Ovary (tissue), 9 donors: ENCODE results near the gene ARHGAP18. TPM values are rescaled to one million over a fixed set of nuclear protein-coding genes. Genes with fewer than 3 reads are reported as not detected.

Source experiments
- DNase-seq, 5 donors: peaks; one replicate each; pipeline ENCODE4 v3.0.0-alpha.2; 2019 to 2020
- H3K27ac ChIP-seq, 2 donors: fragments of 200-600 bp; one replicate each; pipeline versions ENCODE4 v1.5.1 to v1.8.0; 2019 to 2022
- H3K27me3 ChIP-seq: fragments of 200-600 bp; one replicate; pipeline ENCODE4 v1.8.0; 2022
- H3K36me3 ChIP-seq: fragments of 200-600 bp; sonication (generic); one replicate; pipeline ENCODE4 v1.5.1; 2019
- H3K4me1 ChIP-seq: one replicate; pipeline ENCODE4 v1.8.1; 2013; ENCODE audit warnings: mild to moderate bottlenecking, moderate library complexity; ENCODE audit not compliant: insufficient read depth
- H3K4me3 ChIP-seq: fragments of 200-600 bp; sonication (generic); one replicate; pipeline ENCODE4 v1.5.1; 2017
- H3K9me3 ChIP-seq, 2 donors: fragments of 200-600 bp in 1 of 2; sonication (generic) in 1 of 2; one replicate each; pipeline versions ENCODE4 v1.5.1 to v1.8.1; 2013 to 2019; ENCODE audit warnings: mild to moderate bottlenecking in 1 of 2, moderate library complexity in 1 of 2
- EP300 ChIP-seq: sonication (generic); formaldehyde crosslinking; IDR thresholded peaks from one replicate; pipeline ENCODE4 v1.6.1; 2017; ENCODE audit warnings: antibody characterized with exemption
- POLR2A ChIP-seq: fragments of 450-650 bp; IDR thresholded peaks from one replicate; pipeline ENCODE4 v1.6.1; 2017; ENCODE audit warnings: antibody characterized with exemption, mild to moderate bottlenecking, moderate library complexity
- WGBS, 3 donors: extraction: QIAGEN DNeasy Blood & Tissue Kit in 1 of 3; methylation state at CpG; one replicate each; pipeline versions ENCODE4 v1.1.5 to v1.1.7; 2013 to 2017; 5-methylcytosine and 5-hydroxymethylcytosine counted together
- intact Hi-C, 4 donors: fragments of 100-400 bp; cut with DNase I; formaldehyde crosslinking; loops; one replicate each; pipeline versions ENCODE4 v1.11.0 to v1.15.1; 2022 to 2023
- polyA plus RNA-seq, 2 donors: library from polyadenylated mRNA; stranded (reverse); fragments of 200-250 nt in 1 of 2; fragments of 350-450 nt in 1 of 2; fragmentation: Illumina TruSeq in 1 of 2; extraction: RNeasy Lipid Tissue Mini Kit (QIAGEN cat#74804) in 1 of 2; gene quantifications; one replicate each; pipeline ENCODE4 v1.2.3, GENCODE V29; 2013 to 2014
- total RNA-seq, 7 donors: library from RNA; depleted of rRNA in 2 of 7; stranded (reverse); fragments of >200 nt in 2 of 7; fragmentation: NEBNext Ultra II Directional in 3 of 7; extraction: Animal tissue kit (Norgen Biotek cat#: 25700) in 3 of 7; gene quantifications; one replicate each; pipeline versions ENCODE4 v1.1.0 to v1.2.4, GENCODE V29; 2016 to 2023
- TF ChIP-seq, protein P1 (sequence below), 3 donors: fragments of 450-650 bp in 2 of 3; fragments of 200-600 bp in 1 of 3; IDR thresholded peaks; one replicate each; pipeline versions ENCODE4 v1.5.1 to v1.8.0; 2016 to 2022; ENCODE audit warnings: antibody characterized with exemption in 3 of 3, mild to moderate bottlenecking in 1 of 3
- donor health status: DM: no; HTN: no; CAD: no; lungs with moderate emphysema.
- donor health status: DM: no; HTN: no; CAD: no.
- donor health status: Bipolar disorder and iron deficiency.
- donor health status: DM: yes; HTN: yes; CAD: no.
- donor health status: DM: no; HTN: no; CAD: no.
- donor health status: DM: yes; HTN: yes; CAD: no.

The ARHGAP18 gene
- total and polyA plus RNA-seq, 9 donors = 4.4 to 35.3 (median 9.6) TPM

DNA sequence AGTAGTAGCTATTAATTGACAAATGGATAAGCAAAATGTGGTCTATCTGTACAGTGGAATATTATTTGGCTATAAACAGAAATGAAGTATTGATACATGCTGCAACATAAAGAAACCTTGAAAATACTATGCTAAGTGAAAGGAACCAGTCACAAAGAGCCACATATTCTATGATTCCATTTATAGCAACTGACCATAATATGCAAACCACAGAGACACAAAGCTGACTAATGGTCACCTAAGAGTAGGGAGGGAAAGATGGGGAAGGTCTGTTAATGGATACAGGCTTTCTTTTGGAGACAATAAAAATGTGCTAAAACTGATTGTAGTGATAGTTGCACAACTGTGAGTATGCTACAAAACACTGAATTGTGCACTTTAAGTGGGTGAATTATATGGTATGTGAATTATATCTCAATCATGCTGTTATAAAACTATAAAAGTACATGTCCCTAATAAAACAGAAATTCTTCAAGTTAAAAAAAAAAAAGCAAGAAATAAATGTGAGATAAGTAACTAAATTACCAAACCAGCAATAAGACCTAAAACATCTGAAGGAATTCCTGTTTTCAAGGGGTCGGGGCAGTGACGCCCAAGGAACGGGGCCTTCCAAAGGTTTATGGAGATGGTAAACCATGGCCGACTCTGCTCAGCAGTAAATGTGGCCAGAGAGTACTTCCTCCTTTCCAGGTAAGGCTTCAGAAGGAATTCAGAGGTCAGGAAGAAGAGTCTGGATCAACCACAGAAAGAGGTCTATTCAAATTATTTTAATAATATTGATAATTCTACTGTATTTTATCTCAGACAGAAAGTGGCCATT, 75.4 kb downstream of the ARHGAP18 start:
- Histone ChIP-seq H3K9me3 (no peaks in the 10 kb centered on the region), H3K27me3 (no peaks in the 10 kb centered on the region), H3K27ac (no peak overlapping the region), H3K36me3 (no peaks in the 10 kb centered on the region), H3K4me3 (no peak overlapping the region), H3K4me1 (peaks cover 6% of the 10 kb centered on the region)
- 95 to 96% (median 95%) methylated on average over 4 of the region's 4 CpGs for WGBS, 3 donors
- intact Hi-C loops = no loop called here
- DNase-seq = no peak
- TF ChIP-seq POLR2A (no peak), EP300 (no peak)
- TF ChIP-seq, protein P1, sequence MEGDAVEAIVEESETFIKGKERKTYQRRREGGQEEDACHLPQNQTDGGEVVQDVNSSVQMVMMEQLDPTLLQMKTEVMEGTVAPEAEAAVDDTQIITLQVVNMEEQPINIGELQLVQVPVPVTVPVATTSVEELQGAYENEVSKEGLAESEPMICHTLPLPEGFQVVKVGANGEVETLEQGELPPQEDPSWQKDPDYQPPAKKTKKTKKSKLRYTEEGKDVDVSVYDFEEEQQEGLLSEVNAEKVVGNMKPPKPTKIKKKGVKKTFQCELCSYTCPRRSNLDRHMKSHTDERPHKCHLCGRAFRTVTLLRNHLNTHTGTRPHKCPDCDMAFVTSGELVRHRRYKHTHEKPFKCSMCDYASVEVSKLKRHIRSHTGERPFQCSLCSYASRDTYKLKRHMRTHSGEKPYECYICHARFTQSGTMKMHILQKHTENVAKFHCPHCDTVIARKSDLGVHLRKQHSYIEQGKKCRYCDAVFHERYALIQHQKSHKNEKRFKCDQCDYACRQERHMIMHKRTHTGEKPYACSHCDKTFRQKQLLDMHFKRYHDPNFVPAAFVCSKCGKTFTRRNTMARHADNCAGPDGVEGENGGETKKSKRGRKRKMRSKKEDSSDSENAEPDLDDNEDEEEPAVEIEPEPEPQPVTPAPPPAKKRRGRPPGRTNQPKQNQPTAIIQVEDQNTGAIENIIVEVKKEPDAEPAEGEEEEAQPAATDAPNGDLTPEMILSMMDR (IDR thresholded peaks at IDR 0.05) = no peak

DNA sequence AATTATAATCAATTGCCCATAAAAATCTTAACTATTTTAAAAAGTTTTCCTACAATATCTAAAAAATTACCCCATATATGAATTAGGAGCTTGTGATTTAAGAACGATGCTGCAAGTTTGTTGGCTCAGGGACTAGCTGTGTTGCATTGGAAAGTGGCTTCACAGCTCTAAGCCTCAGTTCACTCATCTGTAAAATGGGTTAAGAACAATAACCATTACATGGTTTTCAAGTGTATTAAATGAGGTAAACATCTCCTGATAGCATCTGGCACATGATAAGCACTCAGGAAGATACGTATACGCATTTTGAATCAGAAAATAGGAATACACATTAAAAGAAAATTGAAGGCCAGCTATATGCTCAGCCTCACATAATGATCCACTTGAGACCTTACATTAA, 76.4 kb downstream of the ARHGAP18 start:
- Histone ChIP-seq H3K36me3 (no peaks in the 10 kb centered on the region), H3K4me1 (peaks cover 6% of the 10 kb centered on the region), H3K27ac (no peak overlapping the region), H3K9me3 (no peaks in the 10 kb centered on the region), H3K4me3 (no peak overlapping the region), H3K27me3 (no peaks in the 10 kb centered on the region)
- DNase-seq = no peak
- WGBS, 3 donors = 95 to 99% (median 97%) methylated on average over 3 of the region's 3 CpGs
- intact Hi-C loops = no loop called here
- TF ChIP-seq POLR2A (no peak), EP300 (no peak)
- TF ChIP-seq, protein P1 (IDR thresholded peaks at IDR 0.05) = no peak

DNA sequence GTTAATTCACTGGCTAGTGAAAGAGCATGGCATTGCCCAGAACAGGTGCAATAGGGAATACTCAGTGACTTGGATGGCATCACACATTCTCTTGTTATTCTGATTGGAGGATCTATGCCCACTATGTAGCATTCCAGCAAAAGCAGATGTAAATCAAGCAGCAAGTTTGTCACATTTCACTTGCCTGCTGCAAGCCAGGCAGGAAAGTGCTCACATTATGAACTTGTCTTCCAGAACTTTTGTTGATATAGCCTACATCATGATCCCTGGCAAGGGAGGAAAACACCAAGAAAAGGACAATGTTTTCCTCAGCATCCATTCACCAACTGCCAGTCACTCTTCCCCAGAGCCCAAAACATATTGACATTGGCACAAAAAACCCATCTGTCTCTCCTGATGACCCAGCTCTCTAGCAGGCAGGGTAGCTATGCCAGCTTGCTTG, 77.8 kb downstream of the ARHGAP18 start:
- no peak for DNase-seq
- TF ChIP-seq POLR2A (no peak), EP300 (no peak)
- TF ChIP-seq, protein P1 (IDR thresholded peaks at IDR 0.05) = no peak

DNA sequence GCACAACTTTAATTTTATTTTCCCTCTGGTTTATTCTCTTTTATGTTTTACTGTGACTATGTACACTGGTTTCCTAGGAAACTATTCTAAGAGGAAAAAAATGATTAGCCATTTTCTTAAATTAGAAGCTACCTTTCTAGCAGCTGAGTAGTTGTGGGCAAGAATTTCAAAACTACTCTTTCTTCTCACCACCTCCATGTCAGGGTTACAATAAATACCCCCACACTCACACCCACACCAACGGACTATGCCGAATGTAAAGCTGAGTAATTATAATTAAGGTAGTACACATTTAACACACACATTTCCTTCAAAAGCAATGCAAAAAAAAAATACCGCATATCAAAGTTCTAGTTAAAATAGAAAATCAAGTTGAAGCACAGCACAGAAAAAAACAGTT, 78.9 kb downstream of the ARHGAP18 start:
- WGBS, 3 donors = 65 to 72% (median 69%) methylated on average over 3 of the region's 3 CpGs
- no peaks in the 10 kb centered on the region for H3K36me3 ChIP-seq
- H3K27ac ChIP-seq = no peak overlapping the region
- TF ChIP-seq POLR2A = no peak
- TF ChIP-seq, protein P1 (IDR thresholded peaks at IDR 0.05) = no peak
- no peak for TF ChIP-seq EP300
- no peak for DNase-seq
- H3K4me3 ChIP-seq = no peak overlapping the region
- peaks cover 6% of the 10 kb centered on the region for H3K4me1 ChIP-seq
- no peaks in the 10 kb centered on the region for H3K9me3 ChIP-seq
- H3K27me3 ChIP-seq = no peaks in the 10 kb centered on the region
- intact Hi-C loops = no loop called here

More for the DNA sequence above, 77.8 kb downstream of the ARHGAP18 start:
- peaks cover 6% of the 10 kb centered on the region for H3K4me1 ChIP-seq
- no peak overlapping the region for H3K27ac ChIP-seq
- intact Hi-C loops = no loop called here
- no peak overlapping the region for H3K4me3 ChIP-seq
- no peaks in the 10 kb centered on the region for H3K9me3 ChIP-seq
- no peaks in the 10 kb centered on the region for H3K27me3 ChIP-seq
- no peaks in the 10 kb centered on the region for H3K36me3 ChIP-seq
